ENCODE results near the gene DAZAP1. TPM values are rescaled to one million over a fixed set of nuclear protein-coding genes. Genes with fewer than 3 reads are reported as not detected.
A peak's percentile ranks its signal among the peaks of the same experiment; 100 is the strongest.

DAZAP1 gene
- total RNA-seq, 2 donors from 2014 or later, result 154 to 179 TPM

DNA sequence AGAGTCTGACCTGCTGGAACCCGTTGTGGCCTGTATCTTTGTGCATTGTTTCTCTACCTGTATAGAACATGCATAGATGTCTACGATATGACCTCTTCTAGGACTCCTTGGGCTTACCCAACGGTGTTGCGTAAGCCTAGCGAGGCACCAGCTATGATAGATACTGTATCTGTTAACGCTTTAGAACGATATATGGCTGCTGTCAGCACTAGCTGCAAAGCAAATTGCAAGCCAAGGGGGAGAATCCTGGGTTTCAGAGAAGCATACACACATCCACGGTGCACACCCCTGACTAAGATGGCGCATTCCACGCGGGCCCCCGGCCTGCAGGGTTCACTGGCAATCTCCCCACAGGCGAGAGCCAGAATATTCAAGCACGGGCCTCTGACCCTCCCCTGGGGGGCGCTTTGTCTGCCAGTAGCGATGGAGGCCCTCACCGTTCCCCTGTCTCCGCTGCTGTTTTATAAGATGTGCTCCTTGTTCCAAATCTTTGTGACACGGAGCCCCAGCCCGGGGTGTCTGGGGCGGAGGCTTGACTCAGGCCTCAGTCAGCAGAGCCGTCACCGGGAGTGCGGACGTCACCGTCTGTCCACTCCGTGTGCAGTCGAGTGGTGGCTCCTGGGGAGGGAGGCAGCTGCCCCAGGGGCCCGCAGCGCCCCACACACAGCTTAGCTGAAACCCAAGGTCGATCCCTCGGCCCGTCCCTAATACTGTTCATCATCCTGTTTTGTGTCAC is 17.9 kb downstream of the DAZAP1 start:
- Mint-ChIP-seq H3K36me3 (ENCODE audit: low read depth) (peaks cover 47% of the 10 kb centered on the region), H3K27ac (no peak overlapping the region), H3K4me1 (no peaks in the 10 kb centered on the region), H3K9me3 (no peaks in the 10 kb centered on the region), H3K27me3 (ENCODE audit: insufficient read depth) (no peaks in the 10 kb centered on the region), H3K4me3 (no peak overlapping the region)
- Histone ChIP-seq H3K4me3 (ENCODE audit: low read length) (no peak overlapping the region), H3K36me3 (ENCODE audit: control insufficient read depth, insufficient read depth, low read length) (peaks cover 85% of the 10 kb centered on the region), H3K27ac (ENCODE audit: low read depth, low read length) (peak overlapping the region; percentile 71), H3K4me1 (ENCODE audit: control insufficient read depth, insufficient read depth, low read length) (no peaks in the 10 kb centered on the region), H3K9ac (ENCODE audit: extremely low read depth, low read length, poor library complexity, severe bottlenecking) (no peak overlapping the region), H3K27me3 (ENCODE audit: control insufficient read depth, insufficient read depth, low read length, poor library complexity, severe bottlenecking) (no peaks in the 10 kb centered on the region), H3K9me3 (ENCODE audit: control insufficient read depth, low read length) (no peaks in the 10 kb centered on the region)
- 94 to 95% methylated on average over 27 to 33 of the region's 33 CpGs for WGBS, 2 experiments (ENCODE audit: insufficient coverage in 1 of 2, insufficient read length in 1 of 2)
- TF ChIP-seq, protein P1, sequence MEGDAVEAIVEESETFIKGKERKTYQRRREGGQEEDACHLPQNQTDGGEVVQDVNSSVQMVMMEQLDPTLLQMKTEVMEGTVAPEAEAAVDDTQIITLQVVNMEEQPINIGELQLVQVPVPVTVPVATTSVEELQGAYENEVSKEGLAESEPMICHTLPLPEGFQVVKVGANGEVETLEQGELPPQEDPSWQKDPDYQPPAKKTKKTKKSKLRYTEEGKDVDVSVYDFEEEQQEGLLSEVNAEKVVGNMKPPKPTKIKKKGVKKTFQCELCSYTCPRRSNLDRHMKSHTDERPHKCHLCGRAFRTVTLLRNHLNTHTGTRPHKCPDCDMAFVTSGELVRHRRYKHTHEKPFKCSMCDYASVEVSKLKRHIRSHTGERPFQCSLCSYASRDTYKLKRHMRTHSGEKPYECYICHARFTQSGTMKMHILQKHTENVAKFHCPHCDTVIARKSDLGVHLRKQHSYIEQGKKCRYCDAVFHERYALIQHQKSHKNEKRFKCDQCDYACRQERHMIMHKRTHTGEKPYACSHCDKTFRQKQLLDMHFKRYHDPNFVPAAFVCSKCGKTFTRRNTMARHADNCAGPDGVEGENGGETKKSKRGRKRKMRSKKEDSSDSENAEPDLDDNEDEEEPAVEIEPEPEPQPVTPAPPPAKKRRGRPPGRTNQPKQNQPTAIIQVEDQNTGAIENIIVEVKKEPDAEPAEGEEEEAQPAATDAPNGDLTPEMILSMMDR (conservative IDR thresholded peaks at IDR 0.05), result no peak
- no peak for DNase-seq

- Mint-ChIP-seq H3K27ac (peak overlapping the region; percentile 55), H3K4me1 (no peaks in the 10 kb centered on the region), H3K9me3 (no peaks in the 10 kb centered on the region), H3K36me3 (ENCODE audit: low read depth) (peaks cover 47% of the 10 kb centered on the region), H3K27me3 (ENCODE audit: insufficient read depth) (no peaks in the 10 kb centered on the region), H3K4me3 (no peak overlapping the region)
- Histone ChIP-seq H3K36me3 (ENCODE audit: control insufficient read depth, insufficient read depth, low read length) (peaks cover 82% of the 10 kb centered on the region), H3K4me1 (ENCODE audit: control insufficient read depth, insufficient read depth, low read length) (no peaks in the 10 kb centered on the region), H3K9ac (ENCODE audit: extremely low read depth, low read length, poor library complexity, severe bottlenecking) (no peak overlapping the region), H3K4me3 (ENCODE audit: low read length) (no peak overlapping the region), H3K27me3 (ENCODE audit: control insufficient read depth, insufficient read depth, low read length, poor library complexity, severe bottlenecking) (no peaks in the 10 kb centered on the region), H3K27ac (ENCODE audit: low read depth, low read length) (peak overlapping the region; percentile 71), H3K9me3 (ENCODE audit: control insufficient read depth, low read length) (no peaks in the 10 kb centered on the region)
- no peak for DNase-seq
- TF ChIP-seq, protein P1 (conservative IDR thresholded peaks at IDR 0.05), result no peak
- 91 to 95% methylated on average over 11 to 14 of the region's 14 CpGs for WGBS, 2 experiments (ENCODE audit: insufficient coverage in 1 of 2, insufficient read length in 1 of 2)
Observed at GRCh38 chr19:1425902-1426301, 18.5 kb downstream of the DAZAP1 start.

GRCh38 chr19:1426736-1427135 is 19.4 kb downstream of the DAZAP1 start:
- no peaks in the 10 kb centered on the region for H3K9me3 ChIP-seq (ENCODE audit: control insufficient read depth, low read length)
- no peaks in the 10 kb centered on the region for H3K9me3 Mint-ChIP-seq
- no peaks in the 10 kb centered on the region for H3K27me3 Mint-ChIP-seq (ENCODE audit: insufficient read depth)
- H3K36me3 Mint-ChIP-seq (ENCODE audit: low read depth), result peaks cover 48% of the 10 kb centered on the region
- H3K27ac Mint-ChIP-seq, result no peak overlapping the region
- WGBS, 2 experiments (ENCODE audit: insufficient coverage in 1 of 2, insufficient read length in 1 of 2), result 97 to 98% methylated on average over 8 to 9 of the region's 9 CpGs
- no peaks in the 10 kb centered on the region for H3K4me1 ChIP-seq (ENCODE audit: control insufficient read depth, insufficient read depth, low read length)
- no peak overlapping the region for H3K9ac ChIP-seq (ENCODE audit: extremely low read depth, low read length, poor library complexity, severe bottlenecking)
- no peak for DNase-seq
- no peak overlapping the region for H3K4me3 Mint-ChIP-seq
- TF ChIP-seq, protein P1 (conservative IDR thresholded peaks at IDR 0.05), result no peak
- H3K4me3 ChIP-seq (ENCODE audit: low read length), result no peak overlapping the region
- H3K36me3 ChIP-seq (ENCODE audit: control insufficient read depth, insufficient read depth, low read length), result peaks cover 81% of the 10 kb centered on the region
- H3K27me3 ChIP-seq (ENCODE audit: control insufficient read depth, insufficient read depth, low read length, poor library complexity, severe bottlenecking), result no peaks in the 10 kb centered on the region
- peak overlapping the region; percentile 71 for H3K27ac ChIP-seq (ENCODE audit: low read depth, low read length)
- no peaks in the 10 kb centered on the region for H3K4me1 Mint-ChIP-seq

All from endodermal cell (in vitro differentiated cells).